PC-9 (cell line): ENCODE results near the gene ITPR3.

Experiments
- CTCF ChIP-seq: fragments of 200-600 bp; sonication (generic); conservative IDR thresholded peaks from 2 replicates; pipeline ENCODE4 v1.6.1; 2017; ENCODE audit warnings: mixed run types, antibody characterized with exemption, mild to moderate bottlenecking, moderate library complexity
- EZH2 ChIP-seq: fragments of 200-600 bp; sonication (generic); IDR thresholded peaks from 2 replicates; pipeline ENCODE4 v1.8.0; 2017; ENCODE audit warnings: antibody characterized with exemption, low read depth

GRCh38 chr6:33668914-33669313 is 47.8 kb downstream of the ITPR3 start:
- TF ChIP-seq CTCF (no peak), EZH2 (no peak)
